NT2/D1 (cell line): ENCODE measurements around the gene GATB.

Source experiments
- SUZ12 ChIP-seq: IDR thresholded peaks from 2 replicates; pipeline ENCODE4 v1.6.1; 2011; ENCODE audit not compliant: insufficient read length, insufficient read depth; ENCODE audit errors: extremely low read depth
- ZNF274 ChIP-seq: IDR thresholded peaks from 2 replicates; pipeline ENCODE4 v1.6.1; 2011; ENCODE audit warnings: mild to moderate bottlenecking, low read depth, low read length

DNA sequence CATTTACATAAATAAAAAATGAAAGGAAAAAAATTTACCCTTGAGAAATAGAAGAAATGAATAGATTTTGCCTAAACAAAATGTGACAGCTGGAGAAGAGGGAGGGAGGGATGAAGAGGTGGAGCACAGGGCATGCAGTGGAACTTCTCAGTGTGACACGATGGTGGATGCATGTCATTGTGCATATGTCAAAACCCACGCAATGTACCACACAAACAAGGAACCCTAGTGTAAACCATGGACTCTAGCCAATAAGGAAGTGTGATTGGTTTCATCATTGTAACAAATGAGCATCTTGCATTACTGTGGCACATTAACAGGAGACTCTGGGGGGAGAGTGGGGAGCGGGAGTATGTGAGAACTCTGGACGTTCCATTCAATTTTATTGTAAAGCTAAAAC is 58.6 kb downstream of the GATB start:
- no peak for TF ChIP-seq ZNF274
- no peak for TF ChIP-seq SUZ12
